K562 treated with DMSO at 1 percent for 12 hours (cell line): ENCODE data around the gene ST6GALNAC3. TPM values are rescaled to one million over a fixed set of nuclear protein-coding genes. Genes with fewer than 3 reads are reported as not detected.

Experiments
- total RNA-seq: library from RNA; unstranded; fragments of 300-600 nt; gene quantifications from 2 replicates; pipeline ENCODE4 v1.2.3, GENCODE V29; 2022; ENCODE audit not compliant: insufficient read depth

Gene ST6GALNAC3
- 0.60 and 1.3 TPM in 2 replicates for total RNA-seq

DNA sequence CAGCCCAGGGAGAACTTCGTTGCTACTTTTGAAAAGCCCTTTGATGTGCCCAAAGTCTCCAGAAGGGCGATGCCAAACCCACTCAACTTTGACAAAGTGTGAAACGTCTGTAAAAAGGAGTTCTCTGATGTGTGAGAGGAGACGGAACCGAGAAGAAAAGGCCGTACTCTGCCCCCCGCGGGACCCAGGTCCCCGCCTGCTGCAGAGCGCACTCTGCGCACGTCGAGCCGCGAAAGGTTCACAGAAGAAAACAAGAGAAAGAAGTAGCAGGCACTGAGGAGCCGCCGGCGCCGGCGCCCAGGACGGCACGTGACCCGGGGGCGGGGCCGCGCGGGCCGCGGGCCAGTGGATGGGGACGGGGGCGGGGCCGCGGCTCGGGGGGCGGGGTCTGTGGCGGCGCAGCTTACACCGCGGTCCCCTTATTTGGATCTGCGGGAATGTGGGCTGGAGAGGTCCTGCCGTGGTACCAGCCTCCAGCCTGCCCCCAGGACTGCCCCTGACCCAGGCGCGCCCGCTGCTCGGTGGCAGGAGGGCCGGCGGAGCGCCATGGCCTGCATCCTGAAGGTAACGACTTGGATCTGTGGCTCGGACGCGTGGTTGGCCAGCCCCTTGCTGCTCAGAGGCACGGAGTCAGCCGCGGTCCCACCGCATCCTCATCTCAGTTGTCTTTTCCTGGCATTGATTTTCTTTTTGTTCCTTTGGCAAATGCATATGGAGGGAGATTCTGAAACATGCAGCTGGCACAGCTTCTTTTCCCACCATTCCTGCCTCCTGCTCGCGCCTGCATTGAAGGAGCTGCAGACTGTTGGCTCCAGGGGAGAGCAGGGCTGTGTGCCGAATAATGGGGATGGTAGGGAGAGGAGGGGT lies at the start of gene ST6GALNAC3:
TSS of gene ST6GALNAC3 (plus strand) at position 426 of the 867 bp plus-strand sequence.

Other genes starting within 250 kb of the ST6GALNAC3 start
- gene ASB17, start 142.3 kb upstream of the ST6GALNAC3 start, total RNA-seq = not detected in 2 replicates